GM21619 (cell line): ENCODE data around the gene OMA1.
"Not testable (repeated sequence)": the region's sequence is repeated elsewhere in the genome, so short reads cannot be mapped to it uniquely, and the experiment has no call there.

Experiments
- ATAC-seq: cut with Tn5 transposase; IDR thresholded peaks from one replicate; pipeline ENCODE4 v1.9.1; 2021; ENCODE audit not compliant: unreplicated experiment

Gene OMA1

GRCh38 chr1:58529284-58529683, 17.2 kb downstream of the OMA1 start:
- ATAC-seq = no peak

GRCh38 chr1:58528518-58528917, 18.0 kb downstream of the OMA1 start:
- ATAC-seq = no peak

- ATAC-seq = no peak
Measured at GRCh38 chr1:58524353-58524945, 22.1 kb downstream of the OMA1 start.

- no peak for ATAC-seq
Measured at GRCh38 chr1:58515794-58516401, 30.6 kb downstream of the OMA1 start.

GRCh38 chr1:58513956-58514355, 32.6 kb downstream of the OMA1 start:
- no peak for ATAC-seq

GRCh38 chr1:58508629-58509028, 37.9 kb downstream of the OMA1 start:
- ATAC-seq = no peak

- ATAC-seq = no peak
Measured at GRCh38 chr1:58505286-58505685, 41.2 kb downstream of the OMA1 start.

- ATAC-seq = no peak
Measured at GRCh38 chr1:58502519-58502918, 44.0 kb downstream of the OMA1 start.

GRCh38 chr1:58500043-58500442, 46.5 kb downstream of the OMA1 start:
- no peak for ATAC-seq

GRCh38 chr1:58497499-58497898, 49.0 kb downstream of the OMA1 start:
- ATAC-seq = no peak

- ATAC-seq = no peak
Measured at GRCh38 chr1:58496042-58496441, 50.5 kb downstream of the OMA1 start.

- ATAC-seq = not testable (repeated sequence)
Measured at GRCh38 chr1:58488914-58489313, 57.6 kb downstream of the OMA1 start.

- ATAC-seq = no peak
Measured at GRCh38 chr1:58487002-58487401, 59.5 kb downstream of the OMA1 start.

GRCh38 chr1:58481962-58482361, 64.6 kb downstream of the OMA1 start:
- no peak for ATAC-seq

GRCh38 chr1:58480191-58480590, 66.3 kb downstream of the OMA1 start:
- no peak for ATAC-seq

GRCh38 chr1:58477390-58477789, 69.1 kb downstream of the OMA1 start:
- no peak for ATAC-seq

- no peak for ATAC-seq
Measured at GRCh38 chr1:58476179-58476578, 70.3 kb downstream of the OMA1 start.

- no peak for ATAC-seq
Measured at GRCh38 chr1:58469476-58469875, 77.0 kb downstream of the OMA1 start.

- ATAC-seq = no peak
Measured at GRCh38 chr1:58469016-58469415, 77.5 kb downstream of the OMA1 start.

- no peak for ATAC-seq
Measured at GRCh38 chr1:58468612-58469011, 77.9 kb downstream of the OMA1 start.

GRCh38 chr1:58466630-58467241, 79.8 kb downstream of the OMA1 start:
- ATAC-seq = no peak

- ATAC-seq = no peak
Measured at GRCh38 chr1:58465825-58466629, 80.5 kb downstream of the OMA1 start.
